Gastroesophageal sphincter (tissue), 3 donors: ENCODE measurements around the gene TENT5C.

Experiments used
- CTCF ChIP-seq, 4 experiments: fragments of 200-600 bp in 2 of 4; fragments of 450-650 bp in 2 of 4; sonication (generic) in 1 of 4; IDR thresholded peaks; one replicate each; pipeline ENCODE4 v1.5.1; 2017 to 2019; ENCODE audit warnings: antibody characterized with exemption in 4 of 4, mild to moderate bottlenecking in 2 of 4, moderate library complexity in 2 of 4
- EP300 ChIP-seq: sonication (generic); formaldehyde crosslinking; IDR thresholded peaks from one replicate; pipeline ENCODE4 v1.6.1; 2017; ENCODE audit warnings: antibody characterized with exemption, mild to moderate bottlenecking
- POLR2A ChIP-seq, 2 donors: fragments of 450-650 bp; IDR thresholded peaks; one replicate each; pipeline ENCODE4 v1.6.1; 2017; ENCODE audit warnings: antibody characterized with exemption in 2 of 2, mild to moderate bottlenecking in 2 of 2, moderate library complexity in 1 of 2
- POLR2AphosphoS5 ChIP-seq: sonication (generic); formaldehyde crosslinking; IDR thresholded peaks from one replicate; pipeline ENCODE4 v1.6.1; 2017; ENCODE audit warnings: antibody characterized with exemption

GRCh38 chr1:117582451-117582850 is 23.4 kb upstream of the TENT5C start:
- TF ChIP-seq CTCF (IDR thresholded peaks at IDR 0.05): no peak
- TF ChIP-seq POLR2A (IDR thresholded peaks at IDR 0.05): no peak
- no peak for TF ChIP-seq POLR2AphosphoS5
- TF ChIP-seq EP300: no peak
